Psoas muscle (tissue), 8 donors: ENCODE results near the gene ACSBG1. TPM values are rescaled to one million over a fixed set of nuclear protein-coding genes. Genes with fewer than 3 reads are reported as not detected.
A peak's percentile ranks its signal among the peaks of the same experiment; 100 is the strongest.

ENCODE experiments used
- ATAC-seq, 4 donors: fragments of 200-7000 bp; cut with Tn5 transposase; one replicate each; pipeline ENCODE4 v1.9.1; 2020; ENCODE audit warnings: moderate library complexity in 3 of 4, mild to moderate bottlenecking in 2 of 4
- DNase-seq, 2 donors: peaks; one replicate each; pipeline ENCODE4 v3.0.0-alpha.2; 2020
- H3K27ac ChIP-seq: fragments of 200-600 bp; one replicate; pipeline ENCODE4 v1.8.0; 2022
- H3K27me3 ChIP-seq, 3 donors: fragments of 200-600 bp in 1 of 3; one replicate each; pipeline versions ENCODE4 v1.6.1 to v1.8.0; 2013 to 2022; ENCODE audit warnings: low read length in 2 of 3, mild to moderate bottlenecking in 2 of 3, moderate library complexity in 1 of 3; ENCODE audit not compliant: insufficient read depth in 3 of 3
- H3K36me3 ChIP-seq, 2 donors: fragments of 200-600 bp in 1 of 2; one replicate each; pipeline versions ENCODE4 v1.6.1 to v1.8.0; 2013 to 2022; ENCODE audit warnings: low read depth in 1 of 2, mild to moderate bottlenecking in 1 of 2, moderate library complexity in 1 of 2; ENCODE audit not compliant: insufficient read depth in 1 of 2
- H3K4me1 ChIP-seq: fragments of 200-600 bp; one replicate; pipeline ENCODE4 v1.8.0; 2022
- H3K4me3 ChIP-seq: fragments of 200-600 bp; one replicate; pipeline ENCODE4 v1.8.0; 2022; ENCODE audit warnings: mild to moderate bottlenecking
- H3K9me3 ChIP-seq: fragments of 200-600 bp; one replicate; pipeline ENCODE4 v1.8.0; 2022
- CTCF ChIP-seq: fragments of 200-600 bp; IDR thresholded peaks from one replicate; pipeline ENCODE4 v1.8.0; 2022; ENCODE audit warnings: antibody characterized with exemption
- WGBS, 3 donors: extraction: QIAGEN DNeasy Blood & Tissue Kit; methylation state at CpG; one replicate each; pipeline versions ENCODE4 v1.1.6 to v1.1.7; 2013; 5-methylcytosine and 5-hydroxymethylcytosine counted together
- intact Hi-C, 2 donors: fragments of 100-400 bp; cut with DNase I; formaldehyde crosslinking; loops; one replicate each; pipeline versions ENCODE4 v1.11.0 to v1.14.2; 2022
- polyA plus RNA-seq, 3 donors: library from polyadenylated mRNA; stranded (reverse); fragments of 200-250 nt; gene quantifications; one replicate each; pipeline ENCODE4 v1.2.3, GENCODE V29; 2013
- total RNA-seq, 4 donors: library from RNA; stranded (reverse); fragmentation: NEBNext Ultra II Directional in 2 of 4; extraction: Animal tissue kit (Norgen Biotek cat#: 25700) in 2 of 4; gene quantifications; one replicate each; pipeline versions ENCODE4 v1.2.1 to v1.2.4, GENCODE V29; 2021 to 2023
- donor health status: healthy with polysubstance abuse.
- donor health status: DM: no; HTN: no; CAD: no; lungs with moderate emphysema.
- donor health status: Bipolar disorder and iron deficiency.
- donor health status: healthy.
- donor health status: DM: yes; HTN: yes; CAD: no.
- donor health status: DM: no; HTN: no; CAD: no.
- donor health status: DM: no; HTN: no; CAD: no.
- donor health status: DM: yes; HTN: yes; CAD: no.

Gene ACSBG1
- total and polyA plus RNA-seq, 7 donors = 0.12 to 0.64 (median 0.51) TPM; not detected in 3

GRCh38 chr15:78149805-78150751 is 84.3 kb downstream of the ACSBG1 start:
- no peak for TF ChIP-seq CTCF
- Histone ChIP-seq H3K4me1 (peaks cover 67% of the 10 kb centered on the region), H3K4me3 (peak overlapping the region; percentile 94), H3K36me3 (no peaks in the 10 kb centered on the region), H3K27me3 (no peaks in the 10 kb centered on the region), H3K27ac (peak overlapping the region; percentile 92), H3K9me3 (no peaks in the 10 kb centered on the region)
- DNase-seq (no peak), ATAC-seq (peak in 1 of 4 donors; percentile 1)
- WGBS, 3 donors = 9 to 11% (median 10%) methylated on average over 19 to 20 of the region's 20 CpGs
- intact Hi-C loops = loop anchor here in 1 of 2 donors (10.0 kb wide), 1 partner anchor 735 kb away; no protein-coding TSS in a partner anchor

DNA sequence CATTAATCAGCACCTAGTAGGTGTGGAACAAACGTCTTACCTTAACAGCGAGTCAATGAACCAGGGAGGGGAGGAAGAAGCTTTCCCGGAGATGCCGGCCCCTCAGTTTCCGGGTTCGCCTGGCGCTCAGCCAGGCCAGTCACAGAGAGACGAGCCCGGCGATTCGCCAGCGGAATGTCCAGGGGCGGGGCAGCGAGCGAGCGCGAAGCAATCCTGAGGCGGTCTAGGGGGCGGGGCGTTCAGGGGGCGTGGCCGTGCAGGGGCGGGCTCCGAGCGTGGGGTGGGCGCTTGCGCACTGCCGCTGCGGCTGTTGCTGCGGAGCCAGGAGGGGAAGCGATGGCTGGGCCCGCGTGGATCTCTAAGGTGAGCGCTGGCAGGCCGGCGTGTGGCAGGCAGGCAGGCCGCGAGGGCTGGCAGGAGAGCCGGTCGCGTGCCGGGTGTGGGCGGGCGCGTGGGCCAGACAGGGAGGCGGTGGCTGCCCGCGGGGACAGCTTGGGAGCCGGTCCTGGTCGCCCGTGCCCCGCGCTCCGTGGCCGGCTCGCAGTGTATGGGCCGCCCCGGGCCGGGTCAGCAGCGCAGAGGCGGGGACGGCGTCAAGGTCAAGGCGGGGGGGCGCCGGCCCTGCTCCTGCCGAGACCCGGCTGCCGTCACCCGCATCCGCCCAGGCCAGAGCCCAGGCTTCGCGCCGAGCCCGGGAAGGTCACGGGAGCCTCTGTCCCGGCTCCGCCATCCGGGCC is 85.1 kb downstream of the ACSBG1 start, which contains the start of gene IDH3A:
Gene IDH3A (plus strand): TSS at position 295 of the 737 bp plus-strand sequence. CDS start 42 bp downstream, at position 337.
- Histone ChIP-seq H3K27me3 (no peaks in the 10 kb centered on the region), H3K27ac (peak within 1 kb of the TSS; percentile 92), H3K9me3 (no peaks in the 10 kb centered on the region), H3K36me3 (no peaks in the 10 kb centered on the region), H3K4me3 (peak within 1 kb of the TSS; percentile 94), H3K4me1 (peaks cover 59% of the 10 kb centered on the region)
- peak; percentile 100 for DNase-seq
- WGBS, 3 donors = 0% methylated on average over 46 to 79 of the region's 79 CpGs
- intact Hi-C loops = loop anchor here in 1 of 2 donors (10.0 kb wide), 1 partner anchor 736 kb away; no protein-coding TSS in a partner anchor
- peak; percentile 90 to 97 (median 92) for ATAC-seq
- TF ChIP-seq CTCF = no peak

- DNase-seq (no peak), ATAC-seq (no peak)
- H3K4me1 ChIP-seq = peaks cover 52% of the 10 kb centered on the region
- H3K27me3 ChIP-seq = no peaks in the 10 kb centered on the region
- no peaks in the 10 kb centered on the region for H3K36me3 ChIP-seq
- WGBS, 3 donors = 28 to 30% (median 28%) methylated on average over 14 of the region's 14 CpGs
- H3K4me3 ChIP-seq = peak overlapping the region; percentile 94
- intact Hi-C loops = loop anchor here in 1 of 2 donors (10.0 kb wide), 1 partner anchor 736 kb away; no protein-coding TSS in a partner anchor
- no peak for TF ChIP-seq CTCF
- peak overlapping the region; percentile 92 for H3K27ac ChIP-seq
- no peaks in the 10 kb centered on the region for H3K9me3 ChIP-seq
Measured at GRCh38 chr15:78148392-78149067, 85.8 kb downstream of the ACSBG1 start.

DNA sequence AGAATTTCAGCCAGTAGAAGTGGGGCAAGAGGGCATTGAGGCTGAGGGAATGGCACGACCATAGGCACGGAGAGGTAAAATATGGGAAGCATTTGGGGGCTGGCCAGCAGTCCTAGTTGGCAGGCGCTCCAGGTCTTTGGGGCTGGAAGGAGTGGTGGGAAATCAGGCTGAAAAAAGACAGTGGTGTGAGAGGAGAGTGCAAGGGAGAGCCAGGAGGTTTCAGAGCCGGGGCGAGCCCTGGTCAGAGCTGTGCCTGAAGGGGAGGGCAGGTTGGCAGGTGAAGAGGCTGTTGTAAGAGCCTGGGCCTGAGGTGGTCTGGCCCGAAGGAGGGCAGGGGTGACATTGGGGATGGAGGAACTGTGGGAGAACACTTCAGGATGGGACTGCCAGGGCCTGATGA is 86.8 kb downstream of the ACSBG1 start:
- 36 to 45% (median 39%) methylated on average over 6 of the region's 6 CpGs for WGBS, 3 donors
- Histone ChIP-seq H3K27ac (peak overlapping the region; percentile 92), H3K4me3 (peak overlapping the region; percentile 12), H3K36me3 (no peaks in the 10 kb centered on the region), H3K4me1 (peaks cover 44% of the 10 kb centered on the region), H3K9me3 (no peaks in the 10 kb centered on the region), H3K27me3 (no peaks in the 10 kb centered on the region)
- ATAC-seq (peak; percentile 9 to 58 (median 36)), DNase-seq (peak; percentile 29 to 60)
- TF ChIP-seq CTCF = no peak
- intact Hi-C loops = loop anchor here in 1 of 2 donors (10.0 kb wide), 1 partner anchor 737 kb away; no protein-coding TSS in a partner anchor
